Neural progenitor cell (in vitro differentiated cells): ENCODE data around the gene UNC93B1. TPM values are rescaled to one million over a fixed set of nuclear protein-coding genes. Genes with fewer than 3 reads are reported as not detected.
A peak's percentile ranks its signal among the peaks of the same experiment; 100 is the strongest.

Experiments
- DNase-seq: peaks from one replicate; pipeline ENCODE4 v3.0.0-alpha.2; 2016; ENCODE audit warnings: low spot score
- H2AFZ ChIP-seq: fragments of 200-600 bp; sonication (generic); replicated peaks from 2 replicates; pipeline ENCODE4 v1.6.1; 2016; ENCODE audit warnings: antibody characterized with exemption
- H3F3A ChIP-seq: fragments of 200-600 bp; sonication (generic); 2 replicates; pipeline ENCODE4 v1.6.1; 2016; ENCODE audit warnings: antibody characterized with exemption, low read depth
- H3K27ac ChIP-seq: fragments of 200-600 bp; sonication (generic); 2 replicates; pipeline ENCODE4 v1.5.1; 2016; ENCODE audit warnings: mild to moderate bottlenecking
- H3K27me3 ChIP-seq: fragments of 200-600 bp; sonication (generic); 2 replicates; pipeline ENCODE4 v1.6.1; 2016; ENCODE audit warnings: mild to moderate bottlenecking, moderate library complexity
- H3K36me3 ChIP-seq: fragments of 200-600 bp; sonication (generic); 2 replicates; pipeline ENCODE4 v1.5.1; 2016
- H3K4me1 ChIP-seq: fragments of 200-600 bp; sonication (generic); 2 replicates; pipeline ENCODE4 v1.6.1; 2016; ENCODE audit warnings: mixed run types
- H3K4me2 ChIP-seq: fragments of 200-600 bp; sonication (generic); 2 replicates; pipeline ENCODE4 v1.6.1; 2016
- H3K4me3 ChIP-seq: fragments of 200-600 bp; sonication (generic); 2 replicates; pipeline ENCODE4 v1.5.1; 2016
- H3K79me2 ChIP-seq: fragments of 200-600 bp; sonication (generic); 2 replicates; pipeline ENCODE4 v1.6.1; 2016; ENCODE audit warnings: low read depth
- H3K9ac ChIP-seq: fragments of 200-600 bp; sonication (generic); 2 replicates; pipeline ENCODE4 v1.6.1; 2016
- H3K9me3 ChIP-seq: fragments of 200-600 bp; sonication (generic); 2 replicates; pipeline ENCODE4 v1.5.1; 2016; ENCODE audit warnings: low read depth
- H4K20me1 ChIP-seq: fragments of 200-600 bp; sonication (generic); 2 replicates; pipeline ENCODE4 v1.6.1; 2016; ENCODE audit warnings: low read depth
- H3K27ac Mint-ChIP-seq: 3 replicates; pipeline ENCODE4 v1.8.0; 2021; ENCODE audit warnings: mixed read lengths
- H3K27me3 Mint-ChIP-seq: 2 replicates; pipeline ENCODE4 v1.8.0; 2022; ENCODE audit warnings: low read depth, mild to moderate bottlenecking, inconsistent platforms, moderate library complexity, mixed read lengths; ENCODE audit not compliant: insufficient read depth
- H3K36me3 Mint-ChIP-seq: 3 replicates; pipeline ENCODE4 v1.8.0; 2021; ENCODE audit warnings: mixed read lengths
- H3K4me1 Mint-ChIP-seq: 3 replicates; pipeline ENCODE4 v1.8.0; 2021; ENCODE audit warnings: mixed read lengths
- H3K4me3 Mint-ChIP-seq: 3 replicates; pipeline ENCODE4 v1.8.0; 2021; ENCODE audit warnings: mild to moderate bottlenecking, moderate library complexity, mixed read lengths
- H3K9me3 Mint-ChIP-seq: 3 replicates; pipeline ENCODE4 v1.8.0; 2020; ENCODE audit warnings: mixed read lengths
- EZH2 ChIP-seq: fragments of 200-600 bp; sonication (generic); IDR thresholded peaks from 2 replicates; pipeline ENCODE4 v1.6.1; 2017; ENCODE audit warnings: antibody characterized with exemption, mild to moderate bottlenecking, moderate library complexity
- EZH2phosphoT487 ChIP-seq: fragments of 200-600 bp; sonication (generic); IDR thresholded peaks from 2 replicates; pipeline ENCODE4 v1.6.1; 2017; ENCODE audit warnings: antibody characterized with exemption
- total RNA-seq: library from RNA; depleted of rRNA; stranded (reverse); fragments of >200 nt; gene quantifications from 2 replicates; pipeline ENCODE4 v1.2.3, GENCODE V29; 2015; ENCODE audit warnings: low replicate concordance
- TF ChIP-seq, protein P1 (sequence below): fragments of 200-600 bp; sonication (generic); IDR thresholded peaks from 2 replicates; pipeline ENCODE4 v1.5.1; 2017; ENCODE audit warnings: antibody characterized with exemption, mild to moderate bottlenecking

The UNC93B1 gene
- total RNA-seq, 1 donor from 2014 or later: 8.8 TPM

DNA sequence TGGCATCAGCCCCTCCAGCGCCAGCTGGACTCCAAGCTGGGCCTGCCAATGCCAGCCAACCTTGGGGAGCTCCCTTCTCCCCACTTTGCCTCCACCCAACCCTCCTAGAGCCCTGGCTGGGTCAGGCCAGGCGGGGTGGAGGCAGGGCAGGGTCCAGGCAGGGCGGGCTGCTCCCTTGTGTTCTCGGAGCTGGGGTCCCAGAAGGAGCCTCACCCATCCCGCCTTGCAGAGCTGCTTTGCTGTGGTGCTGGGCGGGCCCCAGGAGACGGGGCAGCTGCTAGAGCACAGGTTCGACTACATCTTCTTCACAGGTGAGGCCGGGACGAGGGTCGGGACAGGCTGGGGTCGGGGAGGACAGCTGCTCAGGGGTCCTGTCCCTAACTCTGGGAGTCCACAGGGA is 15.6 kb upstream of the UNC93B1 start:
- Histone ChIP-seq H3K36me3 (no peaks in the 10 kb centered on the region), H3K79me2 (no peaks in the 10 kb centered on the region), H2AFZ (no peak overlapping the region), H3K27ac (no peak overlapping the region), H3K27me3 (no peaks in the 10 kb centered on the region), H3K9ac (no peak overlapping the region), H3K4me2 (no peak overlapping the region), H4K20me1 (no peaks in the 10 kb centered on the region), H3K9me3 (no peaks in the 10 kb centered on the region), H3K4me1 (peaks cover 9% of the 10 kb centered on the region), H3F3A (peaks cover 10% of the 10 kb centered on the region), H3K4me3 (no peak overlapping the region)
- H3K27ac Mint-ChIP-seq: peak overlapping the region; percentile 72
- no peak for DNase-seq
- no peaks in the 10 kb centered on the region for H3K9me3 Mint-ChIP-seq
- peaks cover 30% of the 10 kb centered on the region for H3K4me1 Mint-ChIP-seq
- H3K27me3 Mint-ChIP-seq: peaks cover 2% of the 10 kb centered on the region
- peaks cover 4% of the 10 kb centered on the region for H3K36me3 Mint-ChIP-seq
- H3K4me3 Mint-ChIP-seq: no peak overlapping the region
- TF ChIP-seq EZH2phosphoT487: no peak
- TF ChIP-seq, protein P1, sequence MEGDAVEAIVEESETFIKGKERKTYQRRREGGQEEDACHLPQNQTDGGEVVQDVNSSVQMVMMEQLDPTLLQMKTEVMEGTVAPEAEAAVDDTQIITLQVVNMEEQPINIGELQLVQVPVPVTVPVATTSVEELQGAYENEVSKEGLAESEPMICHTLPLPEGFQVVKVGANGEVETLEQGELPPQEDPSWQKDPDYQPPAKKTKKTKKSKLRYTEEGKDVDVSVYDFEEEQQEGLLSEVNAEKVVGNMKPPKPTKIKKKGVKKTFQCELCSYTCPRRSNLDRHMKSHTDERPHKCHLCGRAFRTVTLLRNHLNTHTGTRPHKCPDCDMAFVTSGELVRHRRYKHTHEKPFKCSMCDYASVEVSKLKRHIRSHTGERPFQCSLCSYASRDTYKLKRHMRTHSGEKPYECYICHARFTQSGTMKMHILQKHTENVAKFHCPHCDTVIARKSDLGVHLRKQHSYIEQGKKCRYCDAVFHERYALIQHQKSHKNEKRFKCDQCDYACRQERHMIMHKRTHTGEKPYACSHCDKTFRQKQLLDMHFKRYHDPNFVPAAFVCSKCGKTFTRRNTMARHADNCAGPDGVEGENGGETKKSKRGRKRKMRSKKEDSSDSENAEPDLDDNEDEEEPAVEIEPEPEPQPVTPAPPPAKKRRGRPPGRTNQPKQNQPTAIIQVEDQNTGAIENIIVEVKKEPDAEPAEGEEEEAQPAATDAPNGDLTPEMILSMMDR: no peak
- TF ChIP-seq EZH2: no peak

DNA sequence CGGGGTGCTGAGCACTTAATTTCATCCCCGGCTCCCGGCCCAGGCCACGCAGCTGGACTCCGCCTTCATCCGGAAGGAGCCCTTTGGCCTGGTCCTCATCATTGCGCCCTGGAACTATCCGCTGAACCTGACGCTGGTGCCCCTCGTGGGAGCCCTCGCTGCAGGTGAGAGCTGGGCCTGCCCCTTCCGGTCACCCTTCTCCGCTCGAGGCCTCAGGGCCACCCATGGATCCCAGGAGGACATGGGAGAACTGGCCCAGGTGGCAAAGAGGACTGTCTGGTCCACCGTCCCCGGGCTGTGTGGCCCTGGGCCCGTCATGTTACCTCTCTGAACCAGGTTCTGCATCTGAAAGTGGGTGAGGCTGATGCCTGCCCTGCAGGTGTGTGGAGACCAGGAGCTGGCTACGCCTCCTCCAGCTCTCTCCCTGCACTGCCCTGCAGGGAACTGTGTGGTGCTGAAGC is 14.9 kb upstream of the UNC93B1 start:
- H3K27me3 ChIP-seq: no peaks in the 10 kb centered on the region
- peaks cover 9% of the 10 kb centered on the region for H3K4me1 ChIP-seq
- H3K79me2 ChIP-seq: no peaks in the 10 kb centered on the region
- Mint-ChIP-seq H3K27ac (peak overlapping the region; percentile 72), H3K4me1 (peaks cover 36% of the 10 kb centered on the region), H3K4me3 (no peak overlapping the region), H3K27me3 (peaks cover 2% of the 10 kb centered on the region), H3K9me3 (no peaks in the 10 kb centered on the region), H3K36me3 (peaks cover under 1% of the 10 kb centered on the region)
- H3K9ac ChIP-seq: no peak overlapping the region
- no peak overlapping the region for H3K4me2 ChIP-seq
- no peaks in the 10 kb centered on the region for H4K20me1 ChIP-seq
- no peak for DNase-seq
- H3K36me3 ChIP-seq: no peaks in the 10 kb centered on the region
- no peak overlapping the region for H3K4me3 ChIP-seq
- no peak overlapping the region for H3K27ac ChIP-seq
- H3K9me3 ChIP-seq: no peaks in the 10 kb centered on the region
- H3F3A ChIP-seq: peaks cover 8% of the 10 kb centered on the region
- no peak overlapping the region for H2AFZ ChIP-seq
- TF ChIP-seq, protein P1: no peak
- TF ChIP-seq EZH2: no peak
- TF ChIP-seq EZH2phosphoT487: no peak

GRCh38 chr11:68017980-68018729 is 14.3 kb upstream of the UNC93B1 start:
- H3K79me2 ChIP-seq: no peaks in the 10 kb centered on the region
- no peaks in the 10 kb centered on the region for H3K36me3 Mint-ChIP-seq
- no peak for TF ChIP-seq EZH2phosphoT487
- TF ChIP-seq, protein P1: no peak
- no peak for TF ChIP-seq EZH2
- H3K4me3 ChIP-seq: no peak overlapping the region
- no peak overlapping the region for H3K4me3 Mint-ChIP-seq
- H3K27me3 ChIP-seq: no peaks in the 10 kb centered on the region
- H3K36me3 ChIP-seq: no peaks in the 10 kb centered on the region
- no peaks in the 10 kb centered on the region for H3K9me3 ChIP-seq
- peak overlapping the region; percentile 91 for H3K27ac Mint-ChIP-seq
- no peak overlapping the region for H2AFZ ChIP-seq
- no peaks in the 10 kb centered on the region for H3K9me3 Mint-ChIP-seq
- H3K27me3 Mint-ChIP-seq: peaks cover 2% of the 10 kb centered on the region
- H3K4me1 Mint-ChIP-seq: peaks cover 42% of the 10 kb centered on the region
- no peaks in the 10 kb centered on the region for H4K20me1 ChIP-seq
- no peak for DNase-seq
- H3F3A ChIP-seq: peaks cover 8% of the 10 kb centered on the region
- H3K4me2 ChIP-seq: no peak overlapping the region
- peaks cover 9% of the 10 kb centered on the region for H3K4me1 ChIP-seq
- H3K27ac ChIP-seq: no peak overlapping the region
- H3K9ac ChIP-seq: no peak overlapping the region
